GM18502 (cell line): Measurements from ENCODE around the gene ZNF483.
"Not testable (repeated sequence)": the region's sequence is repeated elsewhere in the genome, so short reads cannot be mapped to it uniquely, and the experiment has no call there.

Experiments used
- ATAC-seq: cut with Tn5 transposase; IDR thresholded peaks from one replicate; pipeline ENCODE4 v1.9.1; 2021; ENCODE audit warnings: mild to moderate bottlenecking; ENCODE audit not compliant: unreplicated experiment, poor library complexity

ZNF483 gene

GRCh38 chr9:111533099-111533790 is 8.3 kb downstream of the ZNF483 start:
- no peak for ATAC-seq

- ATAC-seq: no peak
Measured at GRCh38 chr9:111542497-111543254, 17.7 kb downstream of the ZNF483 start.

DNA sequence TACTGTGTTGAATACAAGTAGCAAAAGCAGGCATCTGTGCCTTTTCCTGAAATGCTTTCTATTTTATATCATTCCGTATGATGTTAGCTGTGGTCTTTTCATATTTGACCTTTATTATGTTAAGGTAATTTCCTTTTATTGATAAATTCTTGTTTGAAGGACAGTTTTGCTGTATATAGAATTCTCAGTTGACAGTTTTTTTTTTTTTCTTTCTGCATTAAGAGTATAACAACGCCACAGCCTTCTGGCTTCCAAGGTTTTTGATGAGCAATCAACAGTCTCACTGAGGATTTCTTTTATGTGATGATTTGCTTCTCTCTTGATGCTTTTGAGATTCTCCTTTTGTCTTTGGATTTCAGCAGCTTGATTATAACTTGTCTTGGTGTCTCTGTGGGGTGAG is 23.6 kb downstream of the ZNF483 start:
- no peak for ATAC-seq

DNA sequence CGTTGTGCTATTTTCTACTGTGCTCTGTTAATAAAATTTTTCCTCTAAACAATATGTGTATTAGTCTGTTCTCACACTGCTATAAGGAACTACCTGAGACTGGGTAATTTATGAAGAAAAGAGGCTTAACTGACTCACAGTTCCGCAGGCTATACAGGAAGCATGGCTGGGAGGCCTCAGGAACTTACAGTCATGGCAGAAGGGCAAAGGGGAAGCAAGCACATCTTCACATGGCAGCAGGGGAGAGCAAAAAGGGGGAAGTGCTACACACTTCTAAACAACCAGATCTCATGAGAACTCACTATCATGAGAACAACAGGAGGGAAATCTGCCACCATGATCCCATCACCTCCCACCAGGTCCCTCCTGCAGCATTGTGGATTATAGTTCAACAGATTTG is 30.4 kb downstream of the ZNF483 start:
- not testable (repeated sequence) for ATAC-seq

DNA sequence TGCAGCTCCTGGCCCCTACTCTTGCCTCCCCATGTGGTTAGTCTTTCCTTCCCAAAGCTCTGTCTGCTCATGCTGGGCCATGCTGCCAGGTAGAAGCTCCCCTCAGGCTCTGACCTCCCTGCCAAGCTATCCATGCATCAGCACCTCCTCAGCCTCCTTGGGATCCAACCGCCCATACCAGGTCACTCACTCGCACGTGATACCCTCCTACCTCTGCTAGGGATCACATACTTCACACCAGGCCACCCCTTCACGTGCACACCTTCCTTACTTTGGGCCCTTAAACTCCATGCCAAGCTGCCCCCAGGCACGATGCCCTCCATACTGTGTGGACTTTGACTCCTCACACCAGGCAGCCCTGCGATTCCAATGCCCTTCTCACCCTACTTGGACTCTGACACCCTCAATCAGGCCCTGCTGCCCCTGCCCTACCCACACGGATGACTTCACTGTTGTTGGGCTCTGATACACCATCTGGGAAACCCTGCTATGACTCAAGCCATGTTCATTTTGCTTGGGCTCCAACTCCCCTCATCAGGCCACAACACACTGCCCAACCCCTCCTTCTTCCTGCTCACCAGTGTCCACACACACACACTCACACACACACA is 34.1 kb downstream of the ZNF483 start:
- no peak for ATAC-seq

DNA sequence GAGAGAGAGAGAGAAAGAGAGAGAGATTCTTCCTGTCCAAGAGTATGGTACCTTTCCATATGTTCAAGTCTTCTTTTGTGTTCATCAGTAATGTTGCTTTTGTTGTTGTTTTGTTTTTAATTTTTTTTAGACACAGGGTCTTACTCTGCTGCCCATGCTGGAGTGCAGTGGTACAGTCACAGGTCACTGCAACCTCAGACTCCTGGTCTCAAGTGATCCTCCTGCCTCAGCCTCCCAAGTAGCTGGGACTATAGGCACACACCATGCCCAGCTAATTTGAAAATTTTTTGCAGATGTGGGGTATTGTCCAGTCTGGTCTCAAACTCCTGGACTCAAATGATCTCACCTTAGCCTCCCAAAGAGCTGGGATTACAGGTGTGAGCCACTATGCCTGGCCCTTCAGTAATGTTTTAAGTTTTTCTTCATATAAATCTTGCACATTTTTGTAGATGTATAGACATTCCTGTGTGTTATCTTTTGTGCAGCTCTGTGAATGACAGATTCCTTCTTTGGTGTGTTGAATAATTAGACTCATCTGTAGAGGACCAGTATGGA is 36.3 kb downstream of the ZNF483 start:
- no peak for ATAC-seq

- no peak for ATAC-seq
Measured at GRCh38 chr9:111566234-111566633, 41.3 kb downstream of the ZNF483 start.

- ATAC-seq: not testable (repeated sequence)
Measured at GRCh38 chr9:111568127-111568526, 43.1 kb downstream of the ZNF483 start.

- no peak for ATAC-seq
Measured at GRCh38 chr9:111572950-111573604, 48.1 kb downstream of the ZNF483 start.

- no peak for ATAC-seq
Measured at GRCh38 chr9:111582888-111583287, 57.9 kb downstream of the ZNF483 start.

- no peak for ATAC-seq
Measured at GRCh38 chr9:111586378-111586777, 61.4 kb downstream of the ZNF483 start.

DNA sequence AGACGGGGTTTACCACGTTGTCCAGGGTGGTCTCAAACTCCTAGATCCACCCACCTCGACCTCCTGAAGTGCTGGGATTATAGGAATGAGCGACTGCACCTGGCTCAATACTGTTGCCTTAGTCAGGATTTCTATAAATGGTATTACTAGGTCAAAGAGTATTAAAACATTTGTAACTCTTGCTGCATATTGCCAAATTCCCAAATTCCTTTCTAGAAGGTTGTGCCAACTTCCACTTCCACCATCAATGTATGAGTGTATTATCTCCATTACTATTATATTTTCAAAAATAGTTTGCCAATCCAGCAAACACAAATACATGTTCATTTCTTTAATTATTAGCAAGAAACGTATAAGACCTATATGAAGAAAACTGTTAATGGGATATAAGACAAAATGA is 63.9 kb downstream of the ZNF483 start:
- ATAC-seq: no peak

- no peak for ATAC-seq
Measured at GRCh38 chr9:111597852-111598732, 73.1 kb downstream of the ZNF483 start.

DNA sequence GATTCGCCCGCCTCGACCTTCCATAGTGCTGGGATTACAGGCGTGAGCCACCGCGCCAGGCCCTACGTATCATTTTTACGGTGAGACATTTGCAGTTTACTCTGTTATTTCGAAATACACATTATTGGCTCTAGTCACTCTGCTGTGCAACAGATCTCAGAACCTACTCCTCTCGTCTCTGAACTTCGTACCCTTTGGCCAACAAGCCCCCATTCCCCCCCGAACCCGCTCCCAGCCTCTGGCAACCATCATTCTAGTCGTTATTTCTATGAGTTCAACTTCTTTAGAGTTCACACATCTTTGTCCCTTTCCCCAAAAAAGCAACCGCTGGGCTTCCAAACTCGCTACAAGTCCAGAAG is 73.7 kb downstream of the ZNF483 start:
- no peak for ATAC-seq

- no peak for ATAC-seq
Measured at GRCh38 chr9:111599092-111599954, 74.3 kb downstream of the ZNF483 start, which contains the start of gene PTGR1. TSS of gene PTGR1 (minus strand) at chr9:111599647. CDS start at chr9:111597422, 2,225 bp downstream.

GRCh38 chr9:111599955-111600343 is 75.0 kb downstream of the ZNF483 start:
- no peak for ATAC-seq

DNA sequence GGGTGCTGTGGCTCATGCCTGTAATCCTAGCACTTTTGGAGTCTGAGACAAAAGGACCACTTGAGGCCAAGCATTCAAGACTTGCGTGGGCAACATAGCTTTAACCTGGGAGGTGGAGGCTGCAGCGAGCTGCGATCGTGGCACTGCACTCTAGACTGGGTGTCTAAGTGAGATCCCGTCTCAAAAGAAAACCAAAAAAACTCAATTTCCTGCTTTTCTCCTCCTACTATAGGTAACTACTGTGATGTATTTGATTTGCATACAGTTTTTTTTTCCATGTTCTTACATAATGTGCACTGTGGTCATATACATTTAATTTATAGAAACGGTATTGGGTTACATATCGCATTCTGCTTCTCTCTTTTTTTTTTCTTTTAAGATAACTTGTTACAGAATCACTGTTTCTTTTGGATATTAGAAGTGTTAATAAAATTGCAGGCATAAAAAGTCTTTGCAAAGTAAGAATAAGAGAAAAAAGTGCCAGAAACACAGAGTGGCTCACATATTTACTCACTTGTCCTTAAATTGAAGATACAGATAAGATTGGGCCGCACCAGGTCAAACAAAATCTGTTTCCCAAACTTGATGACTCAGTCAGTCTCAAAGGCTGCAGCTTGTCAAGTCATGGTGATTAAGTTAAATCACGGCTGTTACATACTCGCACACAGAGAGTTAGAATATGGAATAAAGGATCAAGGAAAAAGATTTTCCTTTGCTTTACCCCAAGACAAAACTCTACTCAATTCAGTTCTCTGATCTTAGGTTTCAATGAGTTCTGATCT is 76.4 kb downstream of the ZNF483 start:
- ATAC-seq: no peak

DNA sequence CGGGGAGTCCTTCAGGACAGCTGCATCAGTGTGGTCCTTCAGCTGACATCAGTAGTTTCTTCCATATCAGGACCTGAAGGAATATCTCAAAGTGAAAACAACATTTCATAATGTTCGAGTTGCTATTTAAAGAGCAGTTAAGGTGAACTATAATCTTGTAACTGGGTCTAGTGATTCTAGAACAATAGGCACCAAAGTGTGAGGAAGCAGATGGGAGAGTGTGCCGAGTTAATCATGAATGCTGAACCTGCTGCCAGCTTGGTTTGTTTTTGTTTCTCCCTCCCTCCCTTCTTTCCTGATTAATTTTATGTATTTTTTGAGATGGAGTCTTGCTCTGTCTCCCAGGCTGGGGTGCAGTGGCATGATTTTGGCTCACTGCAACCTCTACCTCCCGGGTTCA is 78.1 kb downstream of the ZNF483 start:
- no peak for ATAC-seq
